ENCODE measurements around the gene UTP25.

UTP25 gene

GRCh38 chr1:209822706-209823105 is 5.1 kb upstream of the UTP25 start:
- Histone ChIP-seq H3K27me3 (ENCODE audit: insufficient read depth, low read length, poor library complexity, severe bottlenecking) (no peaks in the 10 kb centered on the region), H2AFZ (ENCODE audit: low read length) (peak overlapping the region; percentile 91), H3K9ac (ENCODE audit: low read depth, low read length, poor library complexity, severe bottlenecking) (no peak overlapping the region), H3K9me3 (ENCODE audit: insufficient read depth, low read depth, low read length) (no peaks in the 10 kb centered on the region), H4K20me1 (ENCODE audit: insufficient read depth, low read length, poor library complexity, severe bottlenecking) (no peaks in the 10 kb centered on the region), H3F3A (ENCODE audit: low read depth) (no peaks in the 10 kb centered on the region), H3K9me2 (replicated peaks; ENCODE audit: low read depth, low read length) (no peaks in the 10 kb centered on the region), H3K4me3 (ENCODE audit: low read length, poor library complexity, severe bottlenecking) (no peak overlapping the region), H3K79me2 (ENCODE audit: insufficient read depth, low read length) (no peaks in the 10 kb centered on the region), H3K4me1 (ENCODE audit: insufficient read depth, low read length, poor library complexity, severe bottlenecking) (peaks cover 3% of the 10 kb centered on the region), H3K4me2 (ENCODE audit: low read depth, low read length, poor library complexity, severe bottlenecking) (no peak overlapping the region), H3K36me3 (ENCODE audit: insufficient read depth, low read length) (no peaks in the 10 kb centered on the region)
- TF ChIP-seq EZH2phosphoT487 (IDR thresholded peaks at IDR 0.05; ENCODE audit: borderline replicate concordance), result no peak
- no peak for TF ChIP-seq CTCF (conservative IDR thresholded peaks at IDR 0.05; ENCODE audit: low read length)

- H2AFZ ChIP-seq (ENCODE audit: low read length), result peak overlapping the region; percentile 91
- peak overlapping the region; percentile 43 for H3K4me2 ChIP-seq (ENCODE audit: low read depth, low read length, poor library complexity, severe bottlenecking)
- peaks cover 3% of the 10 kb centered on the region for H3K4me1 ChIP-seq (ENCODE audit: insufficient read depth, low read length, poor library complexity, severe bottlenecking)
- H4K20me1 ChIP-seq (ENCODE audit: insufficient read depth, low read length, poor library complexity, severe bottlenecking), result no peaks in the 10 kb centered on the region
- H3K36me3 ChIP-seq (ENCODE audit: insufficient read depth, low read length), result no peaks in the 10 kb centered on the region
- H3K27me3 ChIP-seq (ENCODE audit: insufficient read depth, low read length, poor library complexity, severe bottlenecking), result no peaks in the 10 kb centered on the region
- no peak overlapping the region for H3K9ac ChIP-seq (ENCODE audit: low read depth, low read length, poor library complexity, severe bottlenecking)
- H3K9me3 ChIP-seq (ENCODE audit: insufficient read depth, low read depth, low read length), result no peaks in the 10 kb centered on the region
- H3K4me3 ChIP-seq (ENCODE audit: low read length, poor library complexity, severe bottlenecking), result peak overlapping the region; percentile 22
- no peaks in the 10 kb centered on the region for H3F3A ChIP-seq (ENCODE audit: low read depth)
- no peaks in the 10 kb centered on the region for H3K9me2 ChIP-seq (replicated peaks; ENCODE audit: low read depth, low read length)
- peaks cover 6% of the 10 kb centered on the region for H3K79me2 ChIP-seq (ENCODE audit: insufficient read depth, low read length)
- TF ChIP-seq CTCF (conservative IDR thresholded peaks at IDR 0.05; ENCODE audit: low read length) (peak; percentile 85), EZH2phosphoT487 (IDR thresholded peaks at IDR 0.05; ENCODE audit: borderline replicate concordance) (no peak)
These were observed 4.4 kb upstream of the UTP25 start for GRCh38 chr1:209823143-209824041.

- Histone ChIP-seq H3K27me3 (ENCODE audit: insufficient read depth, low read length, poor library complexity, severe bottlenecking) (no peaks in the 10 kb centered on the region), H3K36me3 (ENCODE audit: insufficient read depth, low read length) (0 out of 2 replicates have a peak, but pooled peaks cover 4% of the 10 kb centered on the region), H3K4me3 (ENCODE audit: low read length, poor library complexity, severe bottlenecking) (no peak overlapping the region), H3F3A (ENCODE audit: low read depth) (no peaks in the 10 kb centered on the region), H3K9me3 (ENCODE audit: insufficient read depth, low read depth, low read length) (no peaks in the 10 kb centered on the region), H4K20me1 (ENCODE audit: insufficient read depth, low read length, poor library complexity, severe bottlenecking) (peaks cover 11% of the 10 kb centered on the region), H2AFZ (ENCODE audit: low read length) (no peak overlapping the region), H3K4me1 (ENCODE audit: insufficient read depth, low read length, poor library complexity, severe bottlenecking) (peaks cover 16% of the 10 kb centered on the region), H3K9ac (ENCODE audit: low read depth, low read length, poor library complexity, severe bottlenecking) (no peak overlapping the region), H3K4me2 (ENCODE audit: low read depth, low read length, poor library complexity, severe bottlenecking) (no peak overlapping the region), H3K9me2 (replicated peaks; ENCODE audit: low read depth, low read length) (no peaks in the 10 kb centered on the region), H3K79me2 (ENCODE audit: insufficient read depth, low read length) (peaks cover 25% of the 10 kb centered on the region)
- no peak for TF ChIP-seq CTCF (conservative IDR thresholded peaks at IDR 0.05; ENCODE audit: low read length)
- no peak for TF ChIP-seq EZH2phosphoT487 (IDR thresholded peaks at IDR 0.05; ENCODE audit: borderline replicate concordance)
These were observed 2.0 kb upstream of the UTP25 start for GRCh38 chr1:209825591-209826434.
